Epithelial cell of proximal tubule (primary cell): ENCODE data around the gene NUB1. TPM values are rescaled to one million over a fixed set of nuclear protein-coding genes. Genes with fewer than 3 reads are reported as not detected.

Experiments used
- DNase-seq: peaks from one replicate; pipeline ENCODE4 v3.0.0-alpha.2; 2011; ENCODE audit warnings: low read depth
- H3K4me3 ChIP-seq: 2 replicates; pipeline ENCODE4 v1.5.1; 2011; ENCODE audit warnings: low read depth, mild to moderate bottlenecking, low read length
- CTCF ChIP-seq: conservative IDR thresholded peaks from 2 replicates; pipeline ENCODE4 v1.5.1; 2012; ENCODE audit warnings: low read depth, mild to moderate bottlenecking, low read length
- total RNA-seq: library from RNA; depleted of rRNA; stranded (reverse); fragments of >200 nt; gene quantifications from 2 replicates; pipeline ENCODE4 v1.2.3, GENCODE V29; 2015

The NUB1 gene
- total RNA-seq, 1 donor from 2014 or later: 70.7 TPM

- DNase-seq: no peak
- H3K4me3 ChIP-seq: no peak overlapping the region
- TF ChIP-seq CTCF: no peak
Measured at GRCh38 chr7:151392426-151392825, 50.8 kb downstream of the NUB1 start.

GRCh38 chr7:151393031-151393977 lies 51.7 kb downstream of the NUB1 start:
- no peak overlapping the region for H3K4me3 ChIP-seq
- no peak for DNase-seq
- no peak for TF ChIP-seq CTCF

- H3K4me3 ChIP-seq: no peak overlapping the region
- no peak for DNase-seq
- TF ChIP-seq CTCF: no peak
Measured at GRCh38 chr7:151394076-151395035, 52.7 kb downstream of the NUB1 start.

- TF ChIP-seq CTCF: no peak
- no peak overlapping the region for H3K4me3 ChIP-seq
- DNase-seq: no peak
Measured at GRCh38 chr7:151395036-151395367, 53.4 kb downstream of the NUB1 start.

GRCh38 chr7:151396328-151396970 lies 54.8 kb downstream of the NUB1 start:
- no peak for DNase-seq
- TF ChIP-seq CTCF: no peak

GRCh38 chr7:151397026-151397425 lies 55.4 kb downstream of the NUB1 start:
- H3K4me3 ChIP-seq: no peak overlapping the region
- TF ChIP-seq CTCF: no peak
- no peak for DNase-seq

More at GRCh38 chr7:151396328-151396970, 54.8 kb downstream of the NUB1 start:
- no peak overlapping the region for H3K4me3 ChIP-seq
